SK-N-SH (cell line): ENCODE data around the gene IQGAP1.

Experiments
- CTCF ChIP-seq: fragments of 200-600 bp; sonication (generic); IDR thresholded peaks from 2 replicates; pipeline ENCODE4 v1.6.1; 2017; ENCODE audit warnings: antibody characterized with exemption, mild to moderate bottlenecking, moderate library complexity
- EP300 ChIP-seq, 2 experiments: IDR thresholded peaks; 2 replicates each; pipeline versions ENCODE4 v1.4.0 to v1.6.1; 2012; ENCODE audit warnings: borderline replicate concordance in 1 of 2, low read depth in 1 of 2, low read length in 1 of 2
- GABPA ChIP-seq: IDR thresholded peaks from 2 replicates; pipeline ENCODE4 v1.4.0; 2012; ENCODE audit warnings: low read depth, mild to moderate bottlenecking
- MAX ChIP-seq: IDR thresholded peaks from 2 replicates; pipeline ENCODE4 v1.4.0; 2012; ENCODE audit warnings: low read depth
- POLR2AphosphoS5 ChIP-seq: IDR thresholded peaks from 2 replicates; pipeline ENCODE4 v1.6.1; 2012; ENCODE audit warnings: low read depth, low read length
- RAD21 ChIP-seq: IDR thresholded peaks from 2 replicates; pipeline ENCODE4 v1.6.1; 2012; ENCODE audit warnings: mild to moderate bottlenecking, low read length
- TAF1 ChIP-seq: IDR thresholded peaks from 2 replicates; pipeline ENCODE4 v1.6.1; 2012; ENCODE audit warnings: low read depth, mild to moderate bottlenecking, low read length, moderate library complexity, borderline replicate concordance
- ZBTB33 ChIP-seq: IDR thresholded peaks from 2 replicates; pipeline ENCODE4 v1.4.0; 2012; ENCODE audit warnings: low read depth, borderline replicate concordance

- TF ChIP-seq CTCF = no peak
- TF ChIP-seq RAD21 = no peak
- no peak for TF ChIP-seq TAF1
- no peak for TF ChIP-seq ZBTB33
- no peak for TF ChIP-seq GABPA
- TF ChIP-seq MAX = no peak
- TF ChIP-seq POLR2AphosphoS5 = no peak
- TF ChIP-seq EP300 (IDR thresholded peaks at IDR 0.05; ENCODE audit: borderline replicate concordance in 1 of 2, low read depth in 1 of 2, low read length in 1 of 2) = no peak
These were observed 20.5 kb upstream of the IQGAP1 start for GRCh38 chr15:90367576-90367975.
